Erythroblast (primary cell): ENCODE data around the gene PGAM5.
A peak's percentile ranks its signal among the peaks of the same experiment; 100 is the strongest.

Source experiments
- DNase-seq, 2 experiments: peaks; one replicate each; lab custom pipeline; 2025; lab: John Stamatoyannopoulos, UW
- GATA1 ChIP-seq: IDR thresholded peaks from 2 replicates; pipeline ENCODE4 v1.6.1; 2011; ENCODE audit warnings: low read depth, mild to moderate bottlenecking, control low read depth, low read length, moderate library complexity
- POLR2A ChIP-seq: IDR thresholded peaks from 2 replicates; pipeline ENCODE4 v1.6.1; 2011; ENCODE audit warnings: mild to moderate bottlenecking, low read length

Gene PGAM5

DNA sequence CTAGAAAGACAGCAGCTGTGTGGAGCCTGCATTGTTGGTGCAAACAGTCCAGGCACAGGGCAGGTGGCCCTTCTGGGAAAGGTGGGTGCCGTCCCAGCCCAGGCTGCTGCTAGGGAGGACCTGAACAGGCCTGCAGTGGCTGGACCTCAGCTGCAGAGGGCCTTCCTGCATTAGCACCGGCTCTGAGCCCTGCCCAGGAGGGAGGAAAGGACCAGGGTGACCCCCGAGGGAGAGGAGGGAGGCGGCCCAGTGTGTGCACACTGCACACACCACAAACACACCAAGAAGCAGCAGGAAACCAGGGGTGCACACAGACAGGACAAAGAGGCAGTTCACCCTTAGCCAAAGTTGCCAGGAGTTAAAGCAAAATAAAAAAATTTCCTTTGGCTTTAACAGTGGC is 8.0 kb upstream of the PGAM5 start:
- DNase-seq: no peak
- TF ChIP-seq POLR2A (no peak), GATA1 (no peak)

DNA sequence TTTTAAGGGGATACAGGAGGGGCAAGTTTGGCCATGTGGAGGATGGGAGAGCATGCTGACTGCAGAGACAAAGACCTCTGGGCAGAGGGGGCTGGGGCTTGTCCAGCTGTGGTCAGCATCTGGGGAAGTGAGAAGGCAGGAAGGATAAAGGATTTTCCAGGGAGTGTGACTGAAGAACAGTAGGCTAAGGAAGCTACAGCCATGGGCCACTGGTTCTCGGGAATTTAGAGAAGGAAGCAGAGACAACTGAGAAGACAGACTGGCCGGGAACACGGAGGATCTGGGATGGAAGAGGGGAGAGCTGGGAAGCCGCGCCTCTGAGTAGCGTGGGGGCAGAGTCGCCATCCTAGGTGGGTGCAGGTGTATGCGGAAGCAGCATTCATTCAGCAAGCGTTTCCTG is 7.0 kb upstream of the PGAM5 start:
- TF ChIP-seq POLR2A: no peak
- TF ChIP-seq GATA1: no peak
- no peak for DNase-seq

DNA sequence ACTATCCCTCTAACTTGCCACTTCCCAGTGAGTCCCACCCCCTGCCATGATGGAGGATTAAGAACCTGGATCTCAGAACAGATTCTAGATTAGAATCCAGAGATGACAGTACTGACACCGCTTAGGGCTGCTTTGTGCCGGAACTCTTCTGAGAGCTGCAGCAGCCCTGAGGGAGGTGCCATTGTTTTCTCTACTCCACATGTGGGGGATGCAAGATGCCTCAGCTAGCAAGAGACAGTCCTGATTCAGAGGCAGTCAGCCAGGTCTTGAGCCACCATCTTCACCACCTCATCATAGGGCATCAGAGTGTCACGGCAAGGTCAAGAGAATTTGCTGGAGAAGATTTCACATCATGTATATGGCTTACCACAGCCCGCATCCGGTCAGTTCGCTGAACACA is 3.4 kb upstream of the PGAM5 start:
- TF ChIP-seq POLR2A (no peak), GATA1 (no peak)

DNA sequence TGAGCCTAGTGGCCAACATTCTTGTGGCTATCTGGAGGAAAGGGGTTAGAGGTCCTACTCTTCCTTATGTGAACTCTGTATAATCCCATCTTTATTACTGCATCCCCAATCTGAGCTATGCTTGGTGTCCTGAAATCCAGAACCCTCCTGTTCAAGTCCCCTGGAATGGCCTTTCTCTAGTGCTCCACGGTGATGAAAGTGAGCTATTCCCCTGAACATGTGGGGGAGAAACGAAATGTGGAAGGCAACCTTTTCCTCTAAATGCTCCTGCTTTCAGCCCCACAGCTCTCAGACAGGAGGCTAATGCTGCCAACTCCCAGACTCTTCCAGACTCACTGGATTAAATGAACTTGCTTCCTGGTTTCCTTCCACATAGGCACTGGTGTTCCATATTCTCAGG is 2.5 kb upstream of the PGAM5 start:
- TF ChIP-seq POLR2A (no peak), GATA1 (no peak)
- DNase-seq: no peak

More for the DNA sequence above, 3.4 kb upstream of the PGAM5 start:
- no peak for DNase-seq

DNA sequence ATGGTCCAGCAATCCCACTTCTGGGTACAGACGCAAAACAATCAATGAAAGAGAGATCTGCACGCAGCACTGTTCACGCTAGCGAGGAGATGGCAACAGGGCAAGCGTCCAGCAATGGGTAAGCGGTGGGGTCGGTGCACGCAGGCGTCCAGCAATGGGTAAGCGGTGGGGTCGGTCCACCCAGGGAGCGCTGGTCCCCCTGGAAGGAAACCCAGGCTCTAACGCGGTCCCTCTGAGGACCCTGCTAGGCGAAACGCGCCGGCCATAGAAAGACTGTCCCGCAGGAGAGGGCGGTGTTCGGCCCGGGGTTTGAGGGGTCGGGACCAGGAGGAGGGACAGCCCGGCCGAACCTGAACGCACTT is 618 bp upstream of the PGAM5 start:
- no peak for DNase-seq
- TF ChIP-seq POLR2A: no peak
- TF ChIP-seq GATA1: no peak

DNA sequence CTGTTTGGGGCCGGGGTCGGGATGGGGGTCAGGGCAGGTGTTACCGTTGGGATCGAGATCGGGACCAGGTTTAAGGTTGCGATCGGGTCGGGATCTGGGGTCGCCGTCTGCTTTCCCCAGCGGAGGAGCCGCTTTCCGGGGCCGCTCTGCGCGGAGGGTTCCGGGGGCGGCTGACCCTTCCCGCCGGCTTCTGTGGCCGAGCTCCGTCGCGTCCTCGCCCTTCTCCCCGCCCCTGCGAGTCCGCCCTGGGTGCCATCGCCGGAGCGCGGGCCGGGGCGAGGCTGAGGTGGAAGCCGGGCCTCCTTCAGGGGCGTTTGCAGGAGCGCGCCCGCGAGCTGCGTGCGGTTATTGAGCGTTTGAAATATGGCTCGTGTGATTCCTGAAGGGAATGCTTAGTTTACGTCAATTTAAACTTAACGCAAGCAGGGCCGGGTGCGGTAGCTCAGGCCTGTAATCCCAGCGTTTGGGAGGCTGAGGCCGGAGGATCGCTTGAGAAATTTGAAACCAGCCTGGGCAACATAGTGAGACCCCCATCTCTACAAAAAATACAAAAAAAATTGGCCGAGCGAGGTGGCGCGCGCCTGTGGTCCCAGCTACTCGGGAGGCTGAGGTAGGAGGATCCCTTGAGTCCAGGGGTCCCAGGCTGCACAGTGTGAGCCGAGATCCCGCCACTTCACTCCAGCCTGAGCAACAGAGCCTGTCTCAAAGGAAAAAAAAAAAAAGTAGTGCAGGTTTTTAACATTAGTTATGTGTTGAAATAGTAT is 620 bp downstream of the PGAM5 start:
- TF ChIP-seq POLR2A: no peak
- TF ChIP-seq GATA1: no peak

DNA sequence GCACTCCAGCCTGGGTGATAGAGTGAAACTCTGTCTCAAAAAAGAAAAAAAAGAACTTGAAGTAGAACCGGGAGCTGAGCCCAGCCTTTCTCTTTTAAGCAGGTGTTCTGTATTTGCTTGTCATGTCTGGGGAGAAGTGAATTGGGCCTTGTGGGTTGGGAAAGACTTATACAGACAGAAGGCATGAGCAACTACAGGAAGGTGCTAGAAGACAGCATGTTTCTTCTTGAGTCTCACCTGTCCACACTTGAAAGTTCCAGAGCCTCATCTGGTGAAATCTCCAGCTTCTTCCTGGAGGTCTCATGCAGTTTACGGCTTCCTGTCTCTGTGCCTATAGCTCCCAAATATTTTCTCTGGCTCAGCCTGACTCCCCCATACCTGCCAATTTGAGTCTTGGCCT is 2.5 kb downstream of the PGAM5 start:
- DNase-seq: no peak

More for the DNA sequence above, 620 bp downstream of the PGAM5 start:
- DNase-seq: peak; percentile 69 to 71

DNA sequence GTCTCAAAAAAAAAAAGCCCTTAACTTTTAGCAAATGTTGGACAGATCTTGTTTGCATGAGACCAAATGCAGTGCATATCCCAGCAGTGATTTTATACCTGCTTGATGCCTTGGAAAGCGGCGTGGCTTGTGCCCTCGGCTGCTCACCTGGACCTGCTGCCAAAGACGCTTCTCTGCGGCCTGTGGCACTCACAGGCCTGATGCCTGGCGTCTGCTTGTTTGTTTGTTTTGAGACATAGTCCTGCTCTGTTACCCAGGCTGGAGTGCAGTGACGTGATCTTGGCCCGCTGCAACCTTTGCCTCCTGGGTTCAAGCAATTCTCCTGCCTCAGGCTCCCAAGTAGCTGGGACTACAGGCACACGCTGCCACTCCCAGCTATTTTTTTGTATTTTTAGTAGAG is 5.2 kb downstream of the PGAM5 start:
- DNase-seq: no peak
- TF ChIP-seq GATA1 (no peak), POLR2A (no peak)

More for the DNA sequence above, 2.5 kb downstream of the PGAM5 start:
- TF ChIP-seq POLR2A (no peak), GATA1 (no peak)

DNA sequence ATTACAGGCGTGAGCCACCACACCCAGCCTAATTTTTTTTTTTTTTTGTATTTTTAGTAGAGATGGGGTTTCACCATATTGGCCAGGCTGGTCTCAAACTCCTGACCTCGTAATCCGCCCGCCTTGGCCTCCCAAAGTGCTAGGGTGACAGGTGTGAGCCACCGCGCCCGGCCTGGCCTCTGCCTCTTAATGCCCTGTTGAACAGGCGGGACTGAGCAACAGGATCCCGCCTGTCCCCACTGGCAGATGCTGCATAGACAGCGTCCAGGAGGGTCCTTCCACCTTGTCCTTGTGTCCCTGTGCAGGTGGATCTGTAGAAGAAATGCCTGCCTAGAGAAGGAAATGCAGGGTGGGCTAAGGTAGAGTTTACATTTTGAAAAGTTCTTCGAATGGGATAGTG is 5.7 kb downstream of the PGAM5 start:
- TF ChIP-seq POLR2A: no peak
- TF ChIP-seq GATA1: no peak
- DNase-seq: no peak

DNA sequence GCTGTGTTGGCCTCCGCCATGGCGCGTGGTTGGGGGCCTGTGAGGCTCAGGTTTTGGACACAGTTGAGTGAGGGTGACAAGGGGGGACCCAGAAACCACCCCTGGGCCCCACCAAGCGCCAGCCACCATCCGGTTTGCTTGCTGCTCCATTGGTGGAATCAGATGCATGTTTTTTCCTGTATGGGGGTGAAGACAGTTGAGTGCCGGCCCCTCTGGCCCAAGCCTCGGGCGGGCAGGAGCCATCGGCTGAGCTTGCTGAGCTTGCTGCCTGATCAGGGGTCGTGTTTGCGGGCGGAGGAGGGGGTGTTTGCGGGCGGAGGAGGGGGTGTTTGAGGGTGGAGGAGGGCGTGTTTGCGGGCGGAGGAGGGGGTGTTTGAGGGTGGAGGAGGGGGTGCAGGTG is 6.4 kb downstream of the PGAM5 start:
- no peak for DNase-seq
- no peak for TF ChIP-seq GATA1
- no peak for TF ChIP-seq POLR2A

DNA sequence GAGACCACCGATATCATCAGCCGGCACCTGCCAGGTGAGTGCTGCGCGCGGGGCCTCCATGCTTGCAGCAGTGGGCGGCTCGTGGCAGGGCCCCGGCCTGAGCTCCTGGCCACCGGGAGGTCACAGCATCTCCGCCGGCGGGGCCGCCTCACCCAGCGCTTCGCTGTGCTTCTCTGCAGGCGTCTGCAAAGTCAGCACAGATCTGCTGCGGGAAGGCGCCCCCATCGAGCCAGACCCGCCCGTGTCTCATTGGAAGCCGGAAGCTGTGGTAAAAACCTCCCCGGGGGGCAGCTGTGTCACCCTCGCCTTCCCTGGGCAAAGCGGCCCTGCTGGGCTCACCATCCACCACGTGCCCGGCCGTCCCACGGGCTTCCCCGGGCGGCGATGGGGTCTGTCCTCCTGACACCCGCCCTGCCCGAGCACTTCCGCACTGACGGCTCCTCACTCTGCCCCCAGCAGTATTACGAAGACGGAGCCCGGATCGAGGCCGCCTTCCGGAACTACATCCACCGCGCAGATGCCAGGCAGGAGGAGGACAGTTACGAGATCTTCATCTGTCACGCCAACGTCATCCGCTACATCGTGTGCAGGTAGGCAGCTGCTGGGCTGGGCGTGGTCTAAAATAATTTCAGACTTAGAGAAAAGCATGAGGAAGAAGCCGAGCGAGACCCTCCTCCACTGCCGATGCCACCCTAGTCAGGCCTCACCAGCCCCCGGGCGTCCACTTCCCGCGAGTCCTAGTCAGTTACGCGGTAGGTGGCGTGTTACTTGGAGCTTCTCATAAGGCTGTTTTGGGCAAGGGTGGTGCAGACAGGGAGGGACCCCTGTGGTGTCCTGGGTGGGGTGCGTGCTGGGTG is 7.1 kb downstream of the PGAM5 start:
- TF ChIP-seq POLR2A (no peak), GATA1 (no peak)
- DNase-seq: peak in 1 of 2 experiments; percentile 22

DNA sequence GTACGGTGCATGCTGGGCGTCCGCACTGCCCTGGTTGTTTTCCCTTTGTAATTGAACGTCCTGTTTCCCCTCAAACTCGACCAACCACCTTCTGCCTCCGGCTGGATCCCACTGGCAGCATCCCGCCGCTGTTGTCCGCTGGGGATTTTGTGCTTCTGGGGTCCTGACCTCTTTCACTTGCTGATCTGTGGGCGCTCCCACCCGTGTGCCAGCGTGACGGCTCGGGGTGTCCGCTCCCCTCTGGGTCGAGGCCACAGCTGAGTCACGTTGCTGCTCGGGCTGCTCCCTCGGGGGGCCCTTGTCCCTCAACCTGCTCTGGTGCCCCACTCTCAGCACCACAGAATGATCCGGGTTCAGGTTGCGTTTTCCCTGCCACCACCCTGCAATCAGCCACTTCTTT is 8.0 kb downstream of the PGAM5 start:
- DNase-seq: no peak
- TF ChIP-seq POLR2A (no peak), GATA1 (no peak)

DNA sequence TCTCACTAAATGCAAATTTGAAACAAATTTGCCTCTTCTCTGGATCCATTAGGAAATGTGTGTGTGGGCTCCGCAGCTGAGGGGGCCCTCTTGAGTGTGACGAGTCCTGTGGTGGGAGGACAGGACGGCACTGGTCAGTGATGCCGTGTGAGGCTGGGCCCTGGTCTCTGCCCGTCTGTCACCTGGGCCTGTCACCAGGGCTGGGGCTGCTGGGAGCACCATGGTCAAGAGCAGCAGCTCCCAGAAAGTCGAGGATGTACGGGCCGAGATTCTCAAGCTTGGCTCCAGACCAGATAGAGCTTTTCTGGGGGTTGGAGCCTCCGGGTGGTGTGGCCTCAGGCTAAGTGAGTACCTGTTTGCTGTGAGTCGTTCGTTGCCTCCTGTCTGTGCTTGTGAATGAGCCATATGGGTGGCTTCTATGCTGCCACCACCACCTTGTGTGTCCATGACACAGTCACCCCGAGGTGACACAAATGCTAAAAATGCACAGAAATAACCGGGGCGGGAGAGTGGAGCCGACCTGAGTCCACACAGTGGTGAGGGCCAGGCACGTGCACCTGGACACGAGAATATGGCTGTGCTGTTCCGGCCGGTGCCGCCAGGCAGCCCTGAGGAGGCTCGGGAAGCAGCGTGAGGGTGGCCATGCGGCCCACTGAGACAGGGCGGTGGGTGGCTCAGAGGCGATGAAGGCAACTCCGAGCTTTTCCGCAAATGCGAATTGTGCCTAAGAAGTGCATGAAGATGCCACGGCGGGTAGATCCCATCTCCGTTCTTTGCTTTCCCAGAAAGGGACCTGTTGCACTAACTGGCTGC is 8.7 kb downstream of the PGAM5 start:
- DNase-seq: no peak
- TF ChIP-seq POLR2A (no peak), GATA1 (no peak)

DNA sequence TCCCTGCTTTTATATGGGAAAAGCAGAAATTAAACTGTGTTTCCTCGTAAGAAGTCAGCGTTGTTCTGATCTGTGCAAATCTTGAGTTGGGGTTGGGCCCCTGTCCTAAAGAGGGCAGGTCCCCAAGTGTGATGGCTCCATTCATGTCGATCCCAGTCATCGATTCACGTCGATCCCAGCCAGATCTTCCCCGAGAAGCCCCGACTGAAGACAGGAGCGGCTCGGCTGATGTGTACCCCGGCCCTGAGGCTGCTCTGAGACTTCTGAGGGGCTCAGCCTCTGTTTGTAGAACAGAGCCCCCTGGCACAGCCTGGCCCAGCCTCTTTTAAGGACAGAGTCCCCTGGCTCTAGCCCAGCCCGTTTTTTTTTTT is 9.3 kb downstream of the PGAM5 start:
- no peak for DNase-seq
- TF ChIP-seq GATA1: no peak
- no peak for TF ChIP-seq POLR2A

DNA sequence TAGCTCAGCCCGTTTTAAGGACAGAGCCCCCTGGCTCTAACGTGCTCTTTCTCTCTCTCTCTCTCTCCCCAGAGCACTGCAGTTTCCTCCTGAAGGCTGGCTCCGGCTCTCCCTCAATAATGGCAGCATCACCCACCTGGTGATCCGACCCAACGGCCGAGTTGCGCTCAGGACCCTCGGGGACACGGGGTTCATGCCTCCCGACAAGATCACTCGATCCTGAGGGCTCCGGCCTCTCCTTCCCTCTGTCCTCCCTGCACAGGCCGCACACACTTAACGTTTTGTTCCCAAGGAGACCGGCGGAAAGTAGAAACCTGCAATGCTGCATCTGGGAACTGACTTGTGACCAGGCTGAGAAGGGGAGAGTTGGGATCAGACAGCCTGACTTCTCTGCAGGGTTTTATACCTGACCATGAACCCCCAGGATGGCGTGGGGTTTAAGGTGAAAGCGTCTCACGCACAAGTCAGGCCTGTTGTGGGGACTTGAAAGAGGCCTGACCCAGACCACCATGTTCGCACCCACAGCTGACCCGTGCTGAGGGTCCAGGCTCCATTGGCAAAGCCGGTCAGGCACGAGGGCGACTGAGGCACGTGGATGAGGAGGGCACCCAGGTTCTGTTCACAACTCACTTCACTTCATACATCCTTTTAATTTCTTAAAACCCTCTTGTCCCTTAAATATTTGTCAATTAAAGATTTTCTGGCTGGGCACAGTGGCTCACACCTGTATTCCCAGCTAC is 10.1 kb downstream of the PGAM5 start:
- DNase-seq: no peak
- TF ChIP-seq POLR2A: no peak
- TF ChIP-seq GATA1: no peak
